ENCODE data around the gene SLC43A1. TPM values are rescaled to one million over a fixed set of nuclear protein-coding genes. Genes with fewer than 3 reads are reported as not detected.
A peak's percentile ranks its signal among the peaks of the same experiment; 100 is the strongest.

The SLC43A1 gene
- total RNA-seq, 1 donor from 2014 or later = 13.2 TPM

DNA sequence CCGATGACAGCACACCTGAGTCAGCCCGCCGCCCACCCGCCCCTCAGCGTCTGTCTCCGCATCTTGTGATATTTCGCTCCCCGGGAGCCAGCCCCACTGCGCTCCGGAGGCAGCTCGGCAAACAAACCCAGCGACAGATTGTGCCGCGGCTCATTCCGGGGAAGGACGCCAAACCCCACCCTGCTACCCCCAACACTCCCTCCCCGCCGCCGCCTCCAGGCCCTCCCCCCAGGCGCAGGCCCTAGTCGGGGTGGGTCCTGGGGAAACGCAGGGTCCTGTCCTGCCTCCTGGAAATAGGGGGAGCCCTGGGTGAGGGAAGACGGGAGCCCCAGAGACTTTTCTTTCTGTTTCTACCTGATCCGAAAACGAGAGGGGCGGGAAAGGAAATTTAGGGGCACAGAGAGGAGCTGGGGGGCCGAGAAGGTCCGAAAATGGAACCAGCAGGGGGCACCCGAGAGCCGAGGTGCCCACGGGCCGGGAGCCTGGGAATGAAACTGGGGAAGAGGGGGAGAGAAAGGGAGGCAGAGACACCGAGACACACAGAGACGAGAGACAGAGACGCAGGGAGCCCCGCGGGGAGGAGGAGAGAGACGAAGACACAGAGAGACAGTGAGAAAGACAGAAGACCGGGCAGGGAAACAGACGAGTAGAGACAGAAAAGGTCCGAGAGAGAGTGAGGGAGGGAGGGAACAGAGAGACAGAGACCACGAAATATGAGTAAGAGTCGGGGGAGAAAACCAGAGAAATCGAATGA lies 56.9 kb downstream of the SLC43A1 start:
- DNase-seq = peak; percentile 61
- TF ChIP-seq, protein P1, sequence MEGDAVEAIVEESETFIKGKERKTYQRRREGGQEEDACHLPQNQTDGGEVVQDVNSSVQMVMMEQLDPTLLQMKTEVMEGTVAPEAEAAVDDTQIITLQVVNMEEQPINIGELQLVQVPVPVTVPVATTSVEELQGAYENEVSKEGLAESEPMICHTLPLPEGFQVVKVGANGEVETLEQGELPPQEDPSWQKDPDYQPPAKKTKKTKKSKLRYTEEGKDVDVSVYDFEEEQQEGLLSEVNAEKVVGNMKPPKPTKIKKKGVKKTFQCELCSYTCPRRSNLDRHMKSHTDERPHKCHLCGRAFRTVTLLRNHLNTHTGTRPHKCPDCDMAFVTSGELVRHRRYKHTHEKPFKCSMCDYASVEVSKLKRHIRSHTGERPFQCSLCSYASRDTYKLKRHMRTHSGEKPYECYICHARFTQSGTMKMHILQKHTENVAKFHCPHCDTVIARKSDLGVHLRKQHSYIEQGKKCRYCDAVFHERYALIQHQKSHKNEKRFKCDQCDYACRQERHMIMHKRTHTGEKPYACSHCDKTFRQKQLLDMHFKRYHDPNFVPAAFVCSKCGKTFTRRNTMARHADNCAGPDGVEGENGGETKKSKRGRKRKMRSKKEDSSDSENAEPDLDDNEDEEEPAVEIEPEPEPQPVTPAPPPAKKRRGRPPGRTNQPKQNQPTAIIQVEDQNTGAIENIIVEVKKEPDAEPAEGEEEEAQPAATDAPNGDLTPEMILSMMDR (IDR thresholded peaks at IDR 0.05) = peak; percentile 61
- H3K4me3 ChIP-seq = peak overlapping the region; percentile 55
- ATAC-seq = peak; percentile 53 to 71
- H3K27me3 ChIP-seq (ENCODE audit: low read depth) = peaks cover 26% of the 10 kb centered on the region
- no peaks in the 10 kb centered on the region for H3K9me3 ChIP-seq
- intact Hi-C loops (cut with DNase I) = no loop called here
- peaks cover 41% of the 10 kb centered on the region for H3K4me1 ChIP-seq
- H3K36me3 ChIP-seq = no peaks in the 10 kb centered on the region
- H3K27ac ChIP-seq = no peak overlapping the region

DNA sequence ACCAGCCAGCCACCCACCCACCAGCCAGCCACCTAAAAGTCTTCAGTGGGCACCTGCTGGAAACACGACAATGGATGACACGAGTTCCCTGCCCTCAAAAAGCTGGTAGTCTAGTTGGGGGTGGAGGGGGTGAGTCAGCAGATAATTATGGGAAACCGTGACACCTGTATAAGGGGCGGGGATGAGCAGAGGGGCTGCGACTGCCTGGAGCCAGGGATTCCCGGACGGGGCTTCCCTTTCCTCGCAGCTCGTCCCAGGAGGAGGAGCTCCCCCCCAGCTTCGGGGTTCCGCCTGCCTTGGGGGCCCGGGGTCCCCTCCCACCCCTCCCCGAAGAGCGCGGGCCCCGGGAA lies 57.5 kb downstream of the SLC43A1 start:
- Histone ChIP-seq H3K27ac (no peak overlapping the region), H3K4me1 (peaks cover 41% of the 10 kb centered on the region), H3K4me3 (peak overlapping the region; percentile 55), H3K9me3 (no peaks in the 10 kb centered on the region), H3K36me3 (no peaks in the 10 kb centered on the region), H3K27me3 (ENCODE audit: low read depth) (peaks cover 26% of the 10 kb centered on the region)
- TF ChIP-seq, protein P1 (IDR thresholded peaks at IDR 0.05) = no peak
- DNase-seq (no peak), ATAC-seq (peak; percentile 1 to 13)
- intact Hi-C loops (cut with DNase I) = no loop called here

DNA sequence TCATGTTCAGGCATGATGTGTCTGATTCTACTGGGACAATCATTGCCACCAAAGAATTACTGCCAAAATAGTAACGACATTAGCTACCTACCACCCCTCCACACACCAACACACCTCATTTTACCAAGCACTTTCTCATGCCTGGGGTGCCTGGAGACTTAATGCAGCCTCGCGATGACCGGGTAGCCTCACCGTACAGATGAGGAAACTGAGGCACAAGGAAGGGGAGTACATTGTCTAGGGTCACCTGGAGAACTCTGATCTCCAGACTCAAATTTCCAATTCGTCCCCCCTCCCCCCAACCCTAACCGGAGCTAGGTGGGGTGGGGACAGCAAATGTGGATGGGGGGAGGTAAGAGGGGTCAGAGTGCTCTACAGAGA lies 57.9 kb downstream of the SLC43A1 start:
- peak in 1 of 2 donors; percentile 6 for ATAC-seq
- Histone ChIP-seq H3K27me3 (ENCODE audit: low read depth) (peaks cover 26% of the 10 kb centered on the region), H3K4me3 (no peak overlapping the region), H3K9me3 (no peaks in the 10 kb centered on the region), H3K27ac (no peak overlapping the region), H3K4me1 (peaks cover 41% of the 10 kb centered on the region), H3K36me3 (no peaks in the 10 kb centered on the region)
- DNase-seq = no peak
- intact Hi-C loops (cut with DNase I) = no loop called here
- TF ChIP-seq, protein P1 (IDR thresholded peaks at IDR 0.05) = peak; percentile 3

DNA sequence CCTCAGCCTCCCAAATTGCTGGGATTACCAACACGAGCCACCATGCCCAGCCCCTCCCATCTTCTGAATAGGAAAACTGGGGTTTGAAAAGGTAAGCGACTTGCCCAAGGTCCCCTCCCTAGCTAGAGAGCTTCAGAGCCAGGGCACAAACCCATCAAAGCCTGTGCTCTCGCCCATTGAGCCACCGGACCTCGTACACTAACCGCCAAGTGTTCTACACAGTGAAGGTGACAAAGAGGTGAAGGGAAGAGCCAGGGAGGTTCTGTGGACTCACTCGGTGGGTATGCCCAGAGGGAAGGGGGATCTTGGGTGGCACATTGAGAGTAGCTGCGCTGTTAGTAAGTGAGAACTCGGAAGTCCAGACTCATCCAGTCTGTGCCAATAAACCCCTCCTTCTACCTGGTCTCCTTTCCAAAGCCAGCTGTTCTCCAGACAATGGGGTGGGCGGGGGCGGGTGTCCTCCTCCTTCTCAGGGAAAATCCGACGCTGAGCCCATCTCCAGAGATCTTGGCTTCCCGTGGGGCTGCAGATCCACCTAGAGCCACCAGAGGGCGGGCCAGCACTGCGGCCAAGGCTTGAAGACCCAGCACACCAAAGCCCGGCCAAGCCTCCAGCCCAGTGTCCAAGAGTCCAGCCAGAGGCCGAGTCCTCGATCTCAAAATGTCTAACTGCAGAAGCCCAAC lies 58.4 kb downstream of the SLC43A1 start:
- H3K27ac ChIP-seq = no peak overlapping the region
- no peaks in the 10 kb centered on the region for H3K9me3 ChIP-seq
- intact Hi-C loops (cut with DNase I) = no loop called here
- peaks cover 26% of the 10 kb centered on the region for H3K27me3 ChIP-seq (ENCODE audit: low read depth)
- peak; percentile 89 to 91 for ATAC-seq
- no peak overlapping the region for H3K4me3 ChIP-seq
- DNase-seq = peak; percentile 92
- TF ChIP-seq, protein P1 (IDR thresholded peaks at IDR 0.05) = peak; percentile 99
- H3K4me1 ChIP-seq = peaks cover 41% of the 10 kb centered on the region
- H3K36me3 ChIP-seq = no peaks in the 10 kb centered on the region

DNA sequence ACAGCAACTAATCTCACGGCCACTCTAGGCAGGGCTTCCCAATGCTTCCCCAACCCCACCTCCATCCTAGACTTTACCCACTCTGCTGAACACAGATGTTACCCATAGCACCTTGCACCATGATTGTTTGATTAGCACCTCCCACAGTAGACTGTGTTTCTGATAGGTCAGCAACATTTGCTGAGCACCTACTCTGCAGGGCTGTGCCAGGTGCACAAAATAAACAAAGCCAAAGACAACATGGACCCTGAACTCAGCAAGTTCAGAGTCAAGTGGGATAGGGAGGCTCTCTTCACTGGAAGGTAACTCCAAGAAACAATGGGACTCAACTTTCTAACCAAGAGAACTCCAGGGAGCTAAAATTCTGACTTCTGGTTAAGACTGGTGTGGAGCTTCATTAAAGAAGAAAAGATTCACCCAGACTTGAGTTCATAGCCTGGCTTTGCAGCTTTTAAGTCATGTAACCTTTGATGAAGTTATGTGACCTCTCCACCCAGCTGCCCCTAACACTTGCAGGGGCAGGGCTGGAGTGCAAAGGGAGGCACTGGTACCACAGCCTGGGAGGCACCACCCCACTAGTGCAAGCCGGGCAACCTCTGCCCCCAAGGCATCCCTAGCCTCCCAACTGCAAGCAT lies 61.8 kb downstream of the SLC43A1 start:
- peaks cover 18% of the 10 kb centered on the region for H3K4me1 ChIP-seq
- H3K27me3 ChIP-seq (ENCODE audit: low read depth) = peaks cover 7% of the 10 kb centered on the region
- H3K36me3 ChIP-seq = no peaks in the 10 kb centered on the region
- no peaks in the 10 kb centered on the region for H3K9me3 ChIP-seq
- no peak for ATAC-seq
- no peak for DNase-seq
- H3K4me3 ChIP-seq = no peak overlapping the region
- TF ChIP-seq, protein P1 (IDR thresholded peaks at IDR 0.05) = no peak
- H3K27ac ChIP-seq = no peak overlapping the region
- intact Hi-C loops (cut with DNase I) = no loop called here
